ENCODE measurements around the gene CCR3.

CCR3 gene

GRCh38 chr3:46270474-46270873, 28.2 kb downstream of the CCR3 start:
- DNase-seq (ENCODE audit: extremely low read depth in 1 of 2, low read depth in 1 of 2): no peak

DNA sequence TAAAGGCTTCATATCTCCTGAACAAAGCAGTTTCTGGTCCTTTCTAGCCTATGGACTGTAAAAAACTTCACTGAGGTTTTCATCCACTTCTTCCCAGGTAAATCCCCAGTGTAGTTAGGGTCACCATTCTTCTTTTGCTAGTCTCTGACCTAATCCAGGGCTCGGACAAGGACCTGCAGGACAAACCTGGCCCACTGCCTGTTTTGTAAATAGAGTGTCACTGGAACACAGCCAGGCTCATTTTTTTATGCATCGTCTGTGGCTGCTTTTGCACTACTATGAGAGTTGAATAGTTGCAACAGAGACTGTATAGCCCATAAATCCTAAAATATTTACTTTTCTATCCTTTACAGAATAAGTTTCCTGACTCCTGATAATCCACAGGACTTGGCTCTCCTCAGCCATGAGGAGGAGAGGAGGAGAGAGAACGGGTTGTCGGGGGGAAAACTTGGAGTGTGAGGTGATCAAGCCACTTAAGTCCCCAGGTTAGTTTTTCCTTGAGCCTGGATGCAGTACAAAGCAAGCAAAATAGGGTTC, 29.0 kb downstream of the CCR3 start:
- DNase-seq (ENCODE audit: extremely low read depth in 1 of 2, low read depth in 1 of 2): no peak

DNA sequence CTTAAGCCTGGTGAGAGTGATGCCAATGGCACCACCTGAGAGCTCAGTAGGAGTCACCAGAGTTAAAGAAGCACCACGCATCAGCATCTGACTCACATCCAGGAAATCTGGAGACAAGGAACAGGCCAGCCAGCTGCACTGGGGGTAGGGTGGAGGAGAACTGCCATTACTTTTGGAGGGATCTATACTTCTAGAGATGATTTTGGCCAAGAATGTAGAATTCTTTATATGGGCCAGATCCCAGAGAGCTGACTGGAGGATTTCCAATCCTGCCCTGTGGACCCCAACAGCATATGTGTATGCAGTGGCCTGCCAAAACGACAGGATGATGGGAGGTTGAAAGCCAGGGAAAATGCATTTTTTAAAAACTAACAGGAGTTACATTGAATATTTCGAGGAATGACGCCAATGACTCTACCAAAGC, 29.8 kb downstream of the CCR3 start:
- DNase-seq (ENCODE audit: extremely low read depth in 1 of 2, low read depth in 1 of 2): no peak

- DNase-seq (ENCODE audit: extremely low read depth in 1 of 2, low read depth in 1 of 2): peak; percentile 32 to 61
Measured at GRCh38 chr3:46276497-46277099, 34.3 kb downstream of the CCR3 start.

DNA sequence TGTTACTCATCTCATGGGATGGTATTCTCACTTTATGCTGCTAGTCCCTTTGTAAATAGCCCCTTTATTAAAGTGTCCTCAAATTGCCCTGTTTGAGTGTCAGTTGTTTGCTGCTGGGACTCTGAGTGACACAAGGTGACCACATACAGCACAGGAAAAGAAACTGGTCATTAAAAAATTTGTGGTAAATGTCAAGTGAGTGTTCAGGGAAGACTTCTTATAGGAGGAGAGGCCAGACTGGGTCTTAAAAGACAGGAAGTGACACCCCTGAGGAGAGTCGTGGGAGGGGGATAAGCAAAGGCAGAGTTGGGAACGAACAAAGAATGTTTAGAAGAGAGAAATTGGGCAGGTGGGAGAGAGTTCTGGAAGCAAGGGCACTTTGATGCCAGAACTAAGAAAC, 35.2 kb downstream of the CCR3 start:
- DNase-seq (ENCODE audit: extremely low read depth in 1 of 2, low read depth in 1 of 2): no peak

DNA sequence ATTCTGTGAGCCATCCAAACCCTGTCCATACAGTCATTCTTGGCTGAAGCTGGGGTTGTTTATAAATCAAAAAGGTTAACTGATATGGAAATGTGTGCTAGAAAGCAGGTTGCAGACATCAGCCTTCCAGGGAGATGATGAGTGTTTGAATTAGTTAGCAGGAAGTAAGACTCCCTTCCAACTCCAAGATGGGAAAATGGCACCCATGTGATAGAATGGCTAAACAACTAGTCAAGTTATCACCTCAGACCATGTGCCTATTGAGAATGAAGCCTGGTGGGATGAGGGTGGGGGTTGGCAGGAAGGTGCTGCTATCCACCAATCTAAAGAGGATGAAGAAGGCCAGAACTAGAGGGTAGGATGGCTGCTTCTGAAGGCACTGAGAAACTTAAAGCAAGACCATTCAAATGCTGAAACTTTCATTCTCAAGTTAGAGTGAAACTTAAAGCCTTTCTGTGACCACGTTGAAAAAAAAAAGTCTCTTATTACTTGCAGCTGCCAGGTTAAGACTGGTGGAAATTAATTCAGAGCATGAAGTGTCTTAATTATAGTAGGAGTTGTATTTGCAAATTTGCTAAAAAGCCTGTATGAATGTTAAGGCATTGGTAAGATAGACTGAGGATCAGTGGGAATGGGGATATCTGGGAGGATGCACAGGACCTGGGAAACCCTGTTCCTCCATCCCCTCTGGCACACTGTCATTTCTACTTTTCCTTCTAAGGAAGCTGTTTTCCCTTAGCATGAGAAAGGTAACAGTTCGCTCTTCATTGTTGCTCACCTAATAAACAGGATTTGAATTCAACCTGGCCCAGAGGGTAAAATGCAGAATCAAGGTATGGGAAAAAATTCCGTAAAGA, 36.8 kb downstream of the CCR3 start:
- no peak for DNase-seq (ENCODE audit: extremely low read depth in 1 of 2, low read depth in 1 of 2)

DNA sequence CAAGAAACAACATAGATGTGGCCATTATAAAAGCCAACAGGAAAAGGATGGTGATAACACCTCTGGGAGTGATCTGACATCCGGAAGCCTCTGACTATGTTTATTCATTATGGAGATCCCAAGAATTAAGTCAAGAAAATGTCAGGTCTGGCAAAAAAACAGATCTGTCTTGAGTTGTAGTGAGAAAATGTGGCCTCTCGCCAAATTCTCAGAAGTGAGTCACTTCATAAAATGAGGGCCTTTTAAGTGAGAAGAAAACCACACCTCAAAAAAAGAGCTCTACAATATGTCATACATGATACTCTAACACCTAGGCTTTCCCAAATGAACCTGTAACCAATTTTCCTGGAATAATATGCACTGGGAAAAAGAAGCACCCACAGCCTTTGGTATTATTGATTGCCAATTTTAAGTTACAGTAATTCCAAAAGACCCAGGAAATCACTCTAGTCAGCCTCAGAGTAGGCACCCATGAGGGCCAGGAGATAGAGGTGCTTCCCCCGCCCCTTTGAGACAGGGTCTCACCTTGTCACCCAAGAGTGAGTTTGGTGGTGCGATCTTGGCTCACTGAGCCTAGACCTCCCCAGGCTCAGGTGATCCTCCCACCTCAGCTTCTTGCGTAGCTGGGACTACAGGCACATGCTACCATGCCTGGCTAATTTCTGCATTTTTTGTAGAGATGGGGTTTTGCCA, 38.0 kb downstream of the CCR3 start:
- peak in 1 of 2 donors; percentile 23 for DNase-seq (ENCODE audit: extremely low read depth in 1 of 2, low read depth in 1 of 2)

DNA sequence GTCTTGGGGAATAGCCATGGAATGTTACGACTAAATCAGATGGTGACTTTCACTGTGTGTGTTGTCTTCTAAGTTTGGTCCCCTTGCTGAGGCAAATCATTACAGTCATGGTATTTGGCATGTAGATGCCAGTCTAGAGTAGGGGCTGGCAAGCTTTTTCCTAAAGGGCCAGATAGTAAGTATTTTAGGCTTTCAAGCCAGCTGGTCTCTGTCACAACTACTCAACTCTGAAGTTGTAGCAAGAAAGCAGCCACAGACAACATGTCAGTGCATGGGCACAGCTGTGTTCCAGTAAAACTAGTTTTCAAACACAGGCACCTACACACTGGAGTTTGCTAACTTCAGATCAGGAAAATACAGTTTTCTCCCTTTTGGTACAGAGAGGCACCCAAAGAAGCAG, 39.3 kb downstream of the CCR3 start:
- DNase-seq (ENCODE audit: extremely low read depth in 1 of 2, low read depth in 1 of 2): no peak

- DNase-seq (ENCODE audit: extremely low read depth in 1 of 2, low read depth in 1 of 2): no peak
Measured at GRCh38 chr3:46282041-46282440, 39.8 kb downstream of the CCR3 start.

DNA sequence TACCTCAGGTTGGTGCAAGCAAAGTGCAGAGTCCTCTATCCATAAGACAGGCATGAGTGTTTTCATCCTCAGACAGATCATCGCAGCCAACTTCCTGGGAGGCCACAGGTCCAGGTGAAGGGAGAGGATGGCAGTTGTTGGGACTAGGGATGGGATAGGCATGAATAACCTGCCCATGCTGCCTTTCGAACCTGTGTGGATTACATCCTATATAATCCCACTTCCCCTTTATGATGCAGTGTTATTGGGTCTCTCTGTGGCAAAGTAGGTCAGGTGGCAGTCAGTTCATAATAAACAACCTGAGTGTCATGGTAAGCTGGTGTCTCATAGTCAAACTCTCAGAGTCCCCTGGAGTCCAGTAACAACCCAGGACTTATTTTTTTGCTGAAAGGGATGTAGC, 40.4 kb downstream of the CCR3 start:
- DNase-seq (ENCODE audit: extremely low read depth in 1 of 2, low read depth in 1 of 2): no peak

DNA sequence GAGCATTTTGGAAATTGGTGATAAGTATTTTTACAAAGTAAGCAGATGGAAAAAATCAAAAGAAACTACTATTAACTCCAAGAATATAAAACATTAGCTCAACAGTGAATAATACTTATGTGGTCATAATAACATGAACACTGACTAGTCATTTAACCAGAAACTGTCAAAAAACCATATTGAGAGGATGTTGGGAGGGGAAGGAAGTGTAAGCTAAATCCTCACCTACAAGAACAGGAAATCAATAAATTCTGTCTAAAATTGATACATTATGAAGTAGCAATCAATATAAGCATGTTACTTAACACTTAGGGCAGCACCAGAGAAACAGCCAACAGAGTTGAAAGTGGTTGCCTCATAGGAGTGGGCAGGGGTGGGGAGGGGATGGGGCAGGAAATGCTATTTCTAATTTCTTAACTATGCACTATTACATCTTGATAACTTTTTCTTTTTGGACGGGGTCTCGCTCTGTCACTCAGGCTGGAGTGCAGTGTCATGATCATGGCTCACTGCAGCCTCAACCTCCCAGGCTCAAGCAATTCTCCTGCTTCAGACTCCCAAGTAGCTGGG, 41.7 kb downstream of the CCR3 start:
- DNase-seq (ENCODE audit: extremely low read depth in 1 of 2, low read depth in 1 of 2): no peak

DNA sequence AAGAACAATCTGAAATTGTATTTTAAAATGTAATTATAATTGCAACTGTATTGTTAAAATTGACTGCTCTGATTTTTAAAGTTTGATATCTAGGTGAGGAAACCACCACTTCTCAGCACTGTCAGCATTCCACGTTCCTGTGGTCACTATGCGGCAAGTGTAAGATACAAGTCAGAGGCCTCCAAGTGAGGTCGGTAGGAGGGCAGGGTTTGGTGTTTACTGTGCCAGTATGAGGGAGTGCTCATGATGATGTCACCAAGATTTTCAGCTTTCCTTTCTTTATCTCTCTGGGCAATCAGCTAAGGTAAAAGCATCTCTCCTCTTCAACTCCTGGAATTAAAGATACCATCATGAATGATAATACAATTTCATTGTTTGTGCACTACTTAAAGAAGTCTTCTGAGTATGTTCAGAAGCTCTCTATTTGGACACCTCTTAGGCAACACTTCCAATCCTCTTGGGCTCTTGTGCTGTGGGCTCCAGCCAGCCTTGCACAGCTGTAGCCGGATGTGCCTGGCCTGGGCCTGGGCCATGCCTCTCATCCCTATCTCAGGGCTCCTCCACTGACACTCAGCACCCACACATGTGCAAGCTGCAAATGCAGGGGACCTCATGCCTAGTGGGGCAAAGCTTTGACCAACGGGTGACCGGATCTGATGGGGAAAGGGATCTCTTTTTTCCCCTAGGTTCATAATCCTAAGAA, 42.9 kb downstream of the CCR3 start:
- peak in 1 of 2 donors; percentile 24 for DNase-seq (ENCODE audit: extremely low read depth in 1 of 2, low read depth in 1 of 2)

DNA sequence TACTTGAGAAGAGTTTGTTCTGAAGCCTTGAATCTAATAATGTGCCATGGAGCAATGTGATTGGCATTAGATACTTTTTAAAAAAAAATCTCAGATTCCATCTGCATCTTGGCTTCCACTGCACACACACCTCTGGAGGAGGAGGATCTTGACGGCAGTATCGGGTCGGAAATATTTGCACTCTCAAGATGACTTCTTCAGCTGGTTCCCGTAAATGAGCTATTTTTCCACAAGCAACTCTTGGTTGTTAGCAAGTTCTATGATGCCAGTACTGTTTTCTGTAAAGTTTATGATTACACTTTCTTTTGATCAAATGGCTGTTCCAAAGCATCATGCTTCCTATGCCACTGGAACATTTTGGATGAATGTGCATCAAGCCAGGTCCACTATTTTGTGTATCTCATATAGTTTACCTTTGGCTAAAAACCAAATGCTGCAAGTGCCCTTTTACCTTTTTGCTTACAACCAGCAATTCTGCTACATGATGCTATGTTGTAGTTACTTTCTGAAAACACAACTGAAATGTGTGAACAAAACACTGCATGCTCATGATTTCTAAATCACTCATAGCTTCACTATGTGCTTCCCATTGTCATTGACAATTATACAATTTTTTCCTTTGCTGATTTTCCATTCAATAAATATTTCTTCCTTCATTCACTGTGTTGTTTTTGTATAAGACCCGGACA, 43.8 kb downstream of the CCR3 start:
- no peak for DNase-seq (ENCODE audit: extremely low read depth in 1 of 2, low read depth in 1 of 2)

- no peak for DNase-seq (ENCODE audit: extremely low read depth in 1 of 2, low read depth in 1 of 2)
Measured at GRCh38 chr3:46286947-46287565, 44.8 kb downstream of the CCR3 start.

- DNase-seq (ENCODE audit: extremely low read depth in 1 of 2, low read depth in 1 of 2): no peak
Measured at GRCh38 chr3:46289551-46289950, 47.3 kb downstream of the CCR3 start.

DNA sequence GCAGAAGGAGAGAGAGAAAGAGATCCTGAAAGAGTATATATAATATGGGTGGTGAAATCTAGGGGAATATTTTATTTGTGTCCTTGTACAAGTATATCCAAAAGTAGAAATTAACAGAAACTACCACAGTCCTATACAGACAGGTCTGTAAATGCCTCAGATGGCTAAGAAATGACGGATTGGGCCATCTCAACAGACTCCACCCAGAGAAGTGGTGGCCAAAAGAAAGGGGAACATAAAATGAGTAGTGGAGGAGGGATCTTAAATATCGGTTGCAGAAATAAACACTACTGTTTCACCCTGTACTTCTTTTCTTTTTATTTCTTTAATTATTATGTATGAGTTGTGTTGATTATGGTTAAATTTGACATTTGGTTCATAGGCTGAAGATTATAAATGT, 47.7 kb downstream of the CCR3 start:
- DNase-seq (ENCODE audit: extremely low read depth in 1 of 2, low read depth in 1 of 2): no peak

GRCh38 chr3:46291046-46291445, 48.8 kb downstream of the CCR3 start:
- no peak for DNase-seq (ENCODE audit: extremely low read depth in 1 of 2, low read depth in 1 of 2)

GRCh38 chr3:46293035-46293724, 50.9 kb downstream of the CCR3 start:
- no peak for DNase-seq (ENCODE audit: extremely low read depth in 1 of 2, low read depth in 1 of 2)
